HEK293 (cell line): Measurements from ENCODE around the gene TNIK.

Experiments used
- CTCF ChIA-PET: fragments of 350-600 bp; formaldehyde crosslinking; extraction: SDS; loops from one replicate; lab custom pipeline; 2021; ENCODE audit warnings: antibody characterized with exemption; lab: Yijun Ruan, JAX
- POLR2A ChIA-PET: fragments of 300-600 bp; formaldehyde crosslinking; extraction: SDS; loops from one replicate; lab custom pipeline; 2020; ENCODE audit warnings: antibody characterized with exemption, inconsistent platforms; lab: Yijun Ruan, JAX
- H3K27ac ChIP-seq: fragments of 200-500 bp; sonication (Bioruptor generic); 2 replicates; pipeline ENCODE4 v1.5.1; 2014; ENCODE audit warnings: low read depth, low read length, control low read depth, inconsistent platforms; ENCODE audit errors: extremely low read depth
- H3K36me3 ChIP-seq, 2 experiments: fragments of 200-500 bp in 1 of 2; sonication (Bioruptor generic) in 1 of 2; 1 replicate in 1 of 2; 2 replicates in 1 of 2; pipeline ENCODE4 v1.5.1; 2014 to 2017; ENCODE audit warnings: inconsistent platforms in 2 of 2, low read length in 2 of 2; ENCODE audit not compliant: control insufficient read depth in 2 of 2, insufficient read depth in 1 of 2
- H3K4me1 ChIP-seq: fragments of 200-500 bp; sonication (Bioruptor generic); 2 replicates; pipeline ENCODE4 v1.5.1; 2014; ENCODE audit warnings: mild to moderate bottlenecking, low read length, inconsistent platforms; ENCODE audit not compliant: control insufficient read depth, insufficient read depth
- H3K4me3 ChIP-seq: 2 replicates; pipeline ENCODE4 v1.5.1; 2011; ENCODE audit warnings: low read depth, mild to moderate bottlenecking, control low read depth, low read length, moderate library complexity
- H3K9me3 ChIP-seq: fragments of 200-500 bp; sonication (Bioruptor generic); 2 replicates; pipeline ENCODE4 v1.5.1; 2014; ENCODE audit warnings: low read depth, low read length, inconsistent platforms; ENCODE audit not compliant: control insufficient read depth, insufficient read depth
- GLIS2 ChIP-seq: fragments of 450-650 bp; formaldehyde crosslinking; IDR thresholded peaks from 2 replicates; pipeline ENCODE4 v1.5.1; 2016; ENCODE audit warnings: missing biosample characterization, missing genetic modification characterization
- HOXD13 ChIP-seq: sonication (generic); formaldehyde crosslinking; IDR thresholded peaks from 2 replicates; pipeline ENCODE4 v1.8.0; 2022; ENCODE audit warnings: missing genetic modification reagents, borderline replicate concordance
- PATZ1 ChIP-seq: fragments of 450-650 bp; formaldehyde crosslinking; IDR thresholded peaks from 2 replicates; pipeline ENCODE4 v1.5.1; 2016; ENCODE audit warnings: missing biosample characterization, missing genetic modification characterization
- PRDM4 ChIP-seq: fragments of 450-650 bp; formaldehyde crosslinking; IDR thresholded peaks from 2 replicates; pipeline ENCODE4 v1.5.1; 2017; ENCODE audit warnings: missing biosample characterization, missing genetic modification characterization
- REST ChIP-seq: fragments of 450-650 bp; formaldehyde crosslinking; IDR thresholded peaks from 2 replicates; pipeline ENCODE4 v1.5.1; 2016; ENCODE audit warnings: missing biosample characterization, missing genetic modification characterization
- SP2 ChIP-seq: fragments of 450-650 bp; formaldehyde crosslinking; IDR thresholded peaks from 2 replicates; pipeline ENCODE4 v1.5.1; 2016; ENCODE audit warnings: missing biosample characterization, missing genetic modification characterization
- TSHZ1 ChIP-seq: fragments of 450-650 bp; formaldehyde crosslinking; IDR thresholded peaks from 2 replicates; pipeline ENCODE4 v1.5.1; 2016; ENCODE audit warnings: missing biosample characterization, missing genetic modification characterization, borderline replicate concordance
- ZNF335 ChIP-seq: fragments of 450-650 bp; formaldehyde crosslinking; conservative IDR thresholded peaks from 2 replicates; pipeline ENCODE4 v1.5.1; 2016; ENCODE audit warnings: missing biosample characterization, missing genetic modification characterization
- ZNF341 ChIP-seq: fragments of 450-650 bp; formaldehyde crosslinking; IDR thresholded peaks from 2 replicates; pipeline ENCODE4; 2016; ENCODE audit warnings: low read depth, missing biosample characterization, missing genetic modification characterization
- ZNF366 ChIP-seq: fragments of 450-650 bp; formaldehyde crosslinking; conservative IDR thresholded peaks from 2 replicates; pipeline ENCODE4 v1.5.1; 2016; ENCODE audit warnings: missing biosample characterization, missing genetic modification characterization
- ZNF544 ChIP-seq: fragments of 450-650 bp; formaldehyde crosslinking; IDR thresholded peaks from 2 replicates; pipeline ENCODE4 v1.5.0; 2017; ENCODE audit warnings: missing biosample characterization, missing genetic modification characterization
- ZNF549 ChIP-seq: fragments of 450-650 bp; IDR thresholded peaks from 2 replicates; pipeline ENCODE4 v1.5.1; 2018; ENCODE audit warnings: missing biosample characterization, missing genetic modification characterization, mild to moderate bottlenecking, inconsistent platforms, moderate library complexity
- ZNF555 ChIP-seq: fragments of 450-650 bp; formaldehyde crosslinking; conservative IDR thresholded peaks from 2 replicates; pipeline ENCODE4 v1.5.1; 2017; ENCODE audit warnings: missing biosample characterization, mild to moderate bottlenecking, missing genetic modification characterization, inconsistent platforms
- ZNF585B ChIP-seq: fragments of 450-650 bp; formaldehyde crosslinking; IDR thresholded peaks from 2 replicates; pipeline ENCODE4 v1.5.1; 2016; ENCODE audit warnings: missing biosample characterization, missing genetic modification characterization
- ZNF626 ChIP-seq: fragments of 450-650 bp; sonication (Bioruptor Pico); formaldehyde crosslinking; IDR thresholded peaks from 2 replicates; pipeline ENCODE4 v1.5.1; 2018; ENCODE audit warnings: missing biosample characterization, missing genetic modification characterization, inconsistent platforms
- ZNF776 ChIP-seq: fragments of 450-650 bp; formaldehyde crosslinking; IDR thresholded peaks from 2 replicates; pipeline ENCODE4 v1.5.0; 2017; ENCODE audit warnings: missing biosample characterization, missing genetic modification characterization, borderline replicate concordance
- ZSCAN30 ChIP-seq: fragments of 450-650 bp; IDR thresholded peaks from 2 replicates; pipeline ENCODE4 v1.5.1; 2018; ENCODE audit warnings: missing biosample characterization, mild to moderate bottlenecking, missing genetic modification characterization, moderate library complexity
- ZSCAN5A ChIP-seq: fragments of 450-650 bp; formaldehyde crosslinking; IDR thresholded peaks from 2 replicates; pipeline ENCODE4 v1.5.1; 2016; ENCODE audit warnings: missing biosample characterization, missing genetic modification characterization

TNIK gene

GRCh38 chr3:171123915-171124314 is 336.3 kb downstream of the TNIK start:
- H3K9me3 ChIP-seq = no peaks in the 10 kb centered on the region
- ChIA-PET CTCF (interaction anchor here (0.5 kb wide), 1 partner anchor 119 kb away, joined by 5 read pairs; no protein-coding TSS in a partner anchor), POLR2A (no interaction called here)
- H3K36me3 ChIP-seq = peaks cover 0 to 14% of the 10 kb centered on the region in 2 experiments; a peak in 1 of 3 replicates
- TF ChIP-seq ZNF585B (tag by site-specific recombination) (no peak), ZNF341 (tag by site-specific recombination) (no peak), PATZ1 (tag by site-specific recombination) (no peak), ZNF544 (tag by site-specific recombination) (no peak), ZNF549 (tag by site-specific recombination) (no peak), ZSCAN30 (tag by site-specific recombination) (no peak), ZNF366 (tag by site-specific recombination) (no peak), ZNF776 (no peak), PRDM4 (tag by site-specific recombination) (no peak), REST (tag by site-specific recombination) (no peak), ZNF555 (tag by site-specific recombination) (no peak), HOXD13 (CRISPR knock-in tag) (no peak), GLIS2 (tag by site-specific recombination) (no peak), TSHZ1 (no peak), ZSCAN5A (no peak), ZNF335 (tag by site-specific recombination) (no peak), SP2 (no peak), ZNF626 (tag by site-specific recombination) (no peak)
- no peak overlapping the region for H3K27ac ChIP-seq
- no peak overlapping the region for H3K4me3 ChIP-seq
- no peaks in the 10 kb centered on the region for H3K4me1 ChIP-seq
